Skeletal muscle tissue (tissue), 5 donors: ENCODE data around the gene SAT2. TPM values are rescaled to one million over a fixed set of nuclear protein-coding genes. Genes with fewer than 3 reads are reported as not detected.
A peak's percentile ranks its signal among the peaks of the same experiment; 100 is the strongest.

Experiments used
- H3K27ac ChIP-seq: one replicate; pipeline ENCODE4 v1.7.0; 2013; ENCODE audit warnings: mild to moderate bottlenecking, low read depth, low read length, inconsistent platforms
- H3K27me3 ChIP-seq, 3 donors: one replicate each; pipeline ENCODE4 v1.7.0; 2013; ENCODE audit warnings: low read length in 3 of 3; ENCODE audit not compliant: control insufficient read depth in 3 of 3, insufficient read depth in 3 of 3
- H3K36me3 ChIP-seq, 3 donors: one replicate each; pipeline ENCODE4 v1.7.0; 2013; ENCODE audit warnings: low read length in 3 of 3; ENCODE audit not compliant: control insufficient read depth in 3 of 3, insufficient read depth in 3 of 3
- H3K4me1 ChIP-seq, 3 donors: one replicate each; pipeline ENCODE4 v1.7.0; 2013; ENCODE audit warnings: low read length in 3 of 3, mild to moderate bottlenecking in 3 of 3; ENCODE audit not compliant: control insufficient read depth in 3 of 3, insufficient read depth in 3 of 3
- H3K4me3 ChIP-seq, 3 donors: one replicate each; pipeline ENCODE4 v1.7.0; 2013; ENCODE audit warnings: low read length in 3 of 3
- H3K9ac ChIP-seq, 3 donors: one replicate each; pipeline ENCODE4 v1.7.0; 2013; ENCODE audit warnings: low read length in 3 of 3, mild to moderate bottlenecking in 3 of 3, moderate library complexity in 2 of 3, low read depth in 1 of 3
- H3K9me3 ChIP-seq, 3 donors: one replicate each; pipeline ENCODE4 v1.7.0; 2013; ENCODE audit warnings: low read length in 3 of 3; ENCODE audit not compliant: control insufficient read depth in 3 of 3
- small RNA-seq: library from RNA; depleted of rRNA; stranded (forward); fragments of <200 nt; gene quantifications from one replicate; pipeline ENCODE3, GENCODE V24; 2014
- total RNA-seq: library from RNA; depleted of rRNA; stranded (reverse); fragments of >200 nt; gene quantifications from one replicate; pipeline ENCODE4 v1.2.3, GENCODE V29; 2014
- donor health status: Osteomylitis.

Gene SAT2
- total RNA-seq, 1 donor from 2014 or later, result 41.2 TPM

- H3K4me3 ChIP-seq, result no peak overlapping the region
- no peaks in the 10 kb centered on the region for H3K27me3 ChIP-seq
- H3K9ac ChIP-seq, result peak overlapping the region in 1 of 3 donors; percentile 41
- peaks cover 46 to 50% (median 49%) of the 10 kb centered on the region in 3 donors for H3K36me3 ChIP-seq
- H3K9me3 ChIP-seq, result no peaks in the 10 kb centered on the region
- peak overlapping the region; percentile 36 for H3K27ac ChIP-seq
- H3K4me1 ChIP-seq, result peaks cover 61 to 79% (median 62%) of the 10 kb centered on the region in 3 donors
These were observed 51.1 kb downstream of the SAT2 start for GRCh38 chr17:7576432-7576937.

Small RNA genes lying within 50 kb of the gene (small RNA-seq; reads per million reads assigned to genes)
- gene CD68 (not detected), gene SNORD10 (not detected)

Other genes starting within 250 kb of the SAT2 start
- not detected for gene TNK1, start 246.7 kb downstream of the SAT2 start, total RNA-seq
- 10.4 TPM for gene PLSCR3, start 233.3 kb downstream of the SAT2 start, total RNA-seq
- gene TMEM256, start 223.7 kb downstream of the SAT2 start, total RNA-seq, result 149 TPM
- gene NLGN2, start 220.0 kb downstream of the SAT2 start, total RNA-seq, result 3.1 TPM
- not detected for gene SPEM1, start 207.5 kb downstream of the SAT2 start, total RNA-seq
- gene SPEM2, start 202.2 kb downstream of the SAT2 start, total RNA-seq, result not detected
- gene SPEM3, start 199.0 kb downstream of the SAT2 start, total RNA-seq, result not detected
- gene TMEM102, start 192.4 kb downstream of the SAT2 start, total RNA-seq, result 0.52 TPM
- gene FGF11, start 188.3 kb downstream of the SAT2 start, total RNA-seq, result 1.0 TPM
- 31.3 TPM for gene CHRNB1, start 182.8 kb downstream of the SAT2 start, total RNA-seq
- 10.4 TPM for gene ZBTB4, start 148.2 kb downstream of the SAT2 start, total RNA-seq
- gene SLC35G6, start 146.4 kb downstream of the SAT2 start, total RNA-seq, result not detected
- gene POLR2A, start 143.5 kb downstream of the SAT2 start, total RNA-seq, result 91.3 TPM
- 4.7 TPM for gene TNFSF12, start 78.8 kb downstream of the SAT2 start, total RNA-seq
- gene TNFSF13, start 69.1 kb downstream of the SAT2 start, total RNA-seq, result 2.1 TPM
- gene SENP3, start 65.9 kb downstream of the SAT2 start, total RNA-seq, result 31.3 TPM
- 4.2 TPM for gene CD68, start 48.2 kb downstream of the SAT2 start, total RNA-seq
- 26.1 TPM for gene MPDU1, start 44.0 kb downstream of the SAT2 start, total RNA-seq
- not detected for gene SOX15, start 37.7 kb downstream of the SAT2 start, total RNA-seq
- gene FXR2, start 12.9 kb downstream of the SAT2 start, total RNA-seq, result 42.3 TPM
- not detected for gene SHBG, start 2.3 kb upstream of the SAT2 start, total RNA-seq
- 1.6 TPM for gene ATP1B2, start 23.1 kb upstream of the SAT2 start, total RNA-seq
- 13.6 TPM for gene TP53, start 59.7 kb upstream of the SAT2 start, total RNA-seq
- gene WRAP53, start 60.7 kb upstream of the SAT2 start, total RNA-seq, result 7.3 TPM
- gene EFNB3, start 77.4 kb upstream of the SAT2 start, total RNA-seq, result 1.0 TPM
- gene DNAH2, start 89.9 kb upstream of the SAT2 start, total RNA-seq, result 0.52 TPM
- gene KDM6B, start 206.4 kb upstream of the SAT2 start, total RNA-seq, result 2.6 TPM
- gene TMEM88, start 227.2 kb upstream of the SAT2 start, total RNA-seq, result 7.3 TPM
- 50.1 TPM for gene NAA38, start 229.7 kb upstream of the SAT2 start, total RNA-seq
- 3.7 TPM for gene CYB5D1, start 230.2 kb upstream of the SAT2 start, total RNA-seq